Body of pancreas (tissue), 4 donors: ENCODE results near the gene CLDN25.
A peak's percentile ranks its signal among the peaks of the same experiment; 100 is the strongest.

Experiments
- CTCF ChIP-seq, 7 experiments: fragments of 450-650 bp in 4 of 7; fragments of 200-600 bp in 3 of 7; sonication (generic) in 3 of 7; IDR thresholded peaks; one replicate each; pipeline ENCODE4 v1.5.1; 2016 to 2019; ENCODE audit warnings: antibody characterized with exemption in 7 of 7
- POLR2A ChIP-seq, 3 donors: fragments of 450-650 bp; IDR thresholded peaks; one replicate each; pipeline ENCODE4 v1.6.1; 2016; ENCODE audit warnings: antibody characterized with exemption in 3 of 3, mild to moderate bottlenecking in 2 of 3

DNA sequence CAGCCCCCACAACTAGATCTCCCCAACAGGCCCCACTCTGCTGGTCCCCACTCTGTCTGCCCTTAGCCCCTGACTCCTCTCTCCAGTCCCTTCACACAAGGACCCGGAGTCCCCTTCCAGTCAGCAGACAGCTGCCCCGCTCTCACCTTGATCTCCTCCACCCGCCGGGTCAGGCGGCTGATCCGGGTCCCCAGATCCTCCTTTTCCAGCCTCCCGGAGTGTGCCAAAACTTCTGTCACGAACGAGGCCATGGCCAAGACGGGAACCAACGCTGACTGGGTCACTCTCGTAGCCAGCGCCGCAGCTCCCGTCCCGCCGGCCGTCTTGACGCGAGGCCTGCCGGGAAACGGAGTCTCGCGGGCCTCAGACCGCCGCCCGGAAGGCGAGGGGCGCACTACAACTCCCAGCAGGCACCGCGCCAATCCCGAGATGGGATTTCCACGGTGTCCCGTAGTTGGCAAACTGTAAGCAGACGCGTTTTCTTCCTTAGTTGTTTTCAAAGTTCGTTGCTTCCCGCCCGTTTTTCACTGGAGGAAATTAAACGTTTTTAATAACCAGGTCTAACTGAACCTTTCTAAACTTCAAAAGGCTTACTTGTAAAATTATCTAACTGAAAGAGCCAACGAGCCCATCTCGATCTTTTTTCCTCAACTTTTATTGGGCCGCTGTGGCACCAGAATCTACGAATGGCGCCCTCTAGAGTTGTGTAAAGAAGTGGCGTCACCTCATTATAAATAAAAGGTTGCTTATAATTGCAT, 6.0 kb upstream of the CLDN25 start, which contains the start of gene ZW10:
- TF ChIP-seq CTCF (IDR thresholded peaks at IDR 0.05) (peak; percentile 58 to 90 (median 82)), POLR2A (IDR thresholded peaks at IDR 0.05) (peak in 2 of 3 donors; percentile 68 to 73)
